ENCODE measurements around the gene TACC2.
A peak's percentile ranks its signal among the peaks of the same experiment; 100 is the strongest.
"Not testable (repeated sequence)": the region's sequence is repeated elsewhere in the genome, so short reads cannot be mapped to it uniquely, and the experiment has no call there.

Gene TACC2

DNA sequence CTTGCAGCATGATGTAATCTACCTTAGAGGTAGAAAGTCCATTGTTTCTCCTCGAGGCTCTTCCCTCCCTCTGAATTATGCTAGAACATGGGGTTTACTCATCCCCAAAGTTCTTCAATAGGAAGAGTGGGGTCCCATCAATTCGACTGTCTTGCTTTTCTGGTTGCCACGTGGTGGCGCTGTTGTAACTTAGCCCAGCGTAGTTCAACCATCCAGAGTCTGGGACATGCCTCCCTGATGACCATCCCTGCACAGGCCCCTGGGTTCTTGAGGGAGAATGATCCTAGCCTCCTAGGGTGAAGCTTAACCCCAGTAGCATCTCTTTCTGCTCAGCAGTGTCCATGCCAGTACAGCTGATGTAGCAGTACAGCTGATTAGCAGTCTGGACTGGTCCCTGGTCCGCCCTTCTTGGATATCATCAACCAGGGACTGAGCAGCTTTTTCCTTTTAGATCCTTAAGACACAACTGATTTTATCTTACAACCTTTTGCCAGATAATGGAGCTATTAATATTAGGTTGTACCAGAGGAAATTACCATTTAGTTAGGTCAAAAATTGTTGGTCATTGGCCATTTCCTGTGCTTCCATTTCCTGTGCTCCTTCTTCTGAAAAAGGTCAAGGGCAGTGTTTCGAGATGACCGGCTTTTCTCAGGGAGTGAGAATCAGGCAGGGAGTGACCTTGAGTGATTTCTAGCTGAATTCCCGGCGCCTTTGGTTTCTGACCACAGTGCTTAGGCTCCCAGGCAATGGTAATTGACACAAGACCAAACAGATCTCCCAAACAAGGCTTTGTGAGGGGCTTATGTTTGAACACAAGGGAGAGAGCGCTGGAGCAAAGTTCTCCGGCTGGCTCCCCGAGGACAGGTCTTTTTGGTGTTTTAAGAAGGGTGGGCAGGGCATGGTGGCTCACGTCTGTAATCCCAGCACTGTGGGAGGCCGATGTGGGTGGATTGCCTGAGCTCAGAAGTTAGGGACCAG, 65.4 kb downstream of the TACC2 start:
- Histone ChIP-seq H3K27me3 (ENCODE audit: control insufficient read depth in 2 of 2, insufficient read depth in 2 of 2, low read length in 2 of 2) (no peaks in the 10 kb centered on the region), H3K27ac (ENCODE audit: low read depth in 2 of 2, low read length in 2 of 2) (no peak overlapping the region), H3K9me3 (ENCODE audit: control insufficient read depth in 2 of 2, low read length in 2 of 2) (no peaks in the 10 kb centered on the region), H3K4me1 (ENCODE audit: control insufficient read depth in 2 of 2, insufficient read depth in 2 of 2, low read length in 2 of 2) (peaks cover 17 to 18% of the 10 kb centered on the region in 2 donors), H3K9ac (ENCODE audit: low read depth in 1 of 2, low read length in 2 of 2) (no peak overlapping the region), H3K4me3 (ENCODE audit: low read length in 2 of 2) (no peak overlapping the region), H3K36me3 (ENCODE audit: control insufficient read depth in 2 of 2, insufficient read depth in 2 of 2, low read length in 2 of 2) (peaks cover 0 to 3% of the 10 kb centered on the region in 2 donors)

DNA sequence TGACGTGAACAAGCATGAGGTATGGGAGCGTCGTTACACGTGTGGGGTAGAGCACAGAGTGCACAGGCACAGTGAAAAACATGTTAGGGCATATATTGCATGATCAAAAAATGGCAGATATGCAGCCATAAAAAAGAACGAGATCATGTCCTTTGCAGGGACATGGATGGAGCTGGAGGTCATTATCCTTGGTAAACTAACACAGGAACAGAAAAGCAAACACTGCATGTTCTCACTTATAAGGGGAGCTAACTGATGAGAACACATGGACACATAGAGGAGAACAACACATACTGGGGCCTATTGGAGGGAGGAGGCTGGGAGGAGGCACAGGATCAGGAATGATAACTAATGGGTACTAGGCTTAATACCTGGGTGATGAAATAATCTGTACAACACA, 66.3 kb downstream of the TACC2 start:
- H3K36me3 ChIP-seq (ENCODE audit: control insufficient read depth in 2 of 2, insufficient read depth in 2 of 2, low read length in 2 of 2) = peaks cover 0 to 3% of the 10 kb centered on the region in 2 donors
- H3K4me1 ChIP-seq (ENCODE audit: control insufficient read depth in 2 of 2, insufficient read depth in 2 of 2, low read length in 2 of 2) = peaks cover 19 to 22% of the 10 kb centered on the region in 2 donors
- no peak overlapping the region for H3K27ac ChIP-seq (ENCODE audit: low read depth in 2 of 2, low read length in 2 of 2)

DNA sequence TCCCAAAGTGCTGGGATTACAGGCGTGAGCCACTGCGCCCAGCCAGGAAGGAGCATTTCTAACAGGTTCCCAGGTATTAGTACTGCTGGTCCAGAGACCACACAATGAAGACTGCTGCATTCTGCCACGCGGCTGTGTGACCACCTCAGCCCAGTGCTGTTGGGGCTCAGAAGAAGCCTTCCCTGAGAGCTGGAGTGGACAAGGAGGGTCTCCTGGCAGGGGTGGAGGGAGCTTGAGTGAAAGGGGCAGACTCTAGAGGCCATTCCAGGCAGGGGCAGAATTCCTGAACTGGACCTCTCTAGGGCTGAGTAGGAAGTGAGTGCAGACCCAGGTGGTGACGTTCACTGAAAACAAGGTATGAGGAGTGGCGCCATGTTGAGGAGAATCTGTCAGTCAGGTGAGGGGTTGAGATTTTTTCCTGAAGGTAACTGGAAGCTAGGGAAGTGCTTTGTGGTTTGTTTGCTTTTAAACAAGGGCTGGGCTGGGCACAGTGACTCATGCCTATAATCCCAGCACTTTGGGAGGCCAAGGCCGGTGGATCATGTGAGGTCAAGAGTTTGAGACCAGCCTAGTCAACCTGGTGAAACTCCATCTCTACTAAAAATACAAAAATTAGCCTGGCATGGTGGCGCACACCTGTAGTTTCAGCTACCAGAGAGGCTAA, 67.6 kb downstream of the TACC2 start:
- peak overlapping the region in 1 of 2 donors; percentile 39 for H3K9ac ChIP-seq (ENCODE audit: low read depth in 1 of 2, low read length in 2 of 2)
- H3K4me3 ChIP-seq (ENCODE audit: low read length in 2 of 2) = peak overlapping the region in 1 of 2 donors; percentile 17
- peaks cover 0 to 3% of the 10 kb centered on the region in 2 donors for H3K36me3 ChIP-seq (ENCODE audit: control insufficient read depth in 2 of 2, insufficient read depth in 2 of 2, low read length in 2 of 2)
- peaks cover 14 to 20% of the 10 kb centered on the region in 2 donors for H3K4me1 ChIP-seq (ENCODE audit: control insufficient read depth in 2 of 2, insufficient read depth in 2 of 2, low read length in 2 of 2)
- no peaks in the 10 kb centered on the region for H3K9me3 ChIP-seq (ENCODE audit: control insufficient read depth in 2 of 2, low read length in 2 of 2)
- H3K27ac ChIP-seq (ENCODE audit: low read depth in 2 of 2, low read length in 2 of 2) = peak overlapping the region; percentile 84 to 85
- H3K27me3 ChIP-seq (ENCODE audit: control insufficient read depth in 2 of 2, insufficient read depth in 2 of 2, low read length in 2 of 2) = no peaks in the 10 kb centered on the region

More for the DNA sequence above, 66.3 kb downstream of the TACC2 start:
- H3K9me3 ChIP-seq (ENCODE audit: control insufficient read depth in 2 of 2, low read length in 2 of 2) = no peaks in the 10 kb centered on the region
- H3K4me3 ChIP-seq (ENCODE audit: low read length in 2 of 2) = no peak overlapping the region
- no peaks in the 10 kb centered on the region for H3K27me3 ChIP-seq (ENCODE audit: control insufficient read depth in 2 of 2, insufficient read depth in 2 of 2, low read length in 2 of 2)
- H3K9ac ChIP-seq (ENCODE audit: low read depth in 1 of 2, low read length in 2 of 2) = no peak overlapping the region

DNA sequence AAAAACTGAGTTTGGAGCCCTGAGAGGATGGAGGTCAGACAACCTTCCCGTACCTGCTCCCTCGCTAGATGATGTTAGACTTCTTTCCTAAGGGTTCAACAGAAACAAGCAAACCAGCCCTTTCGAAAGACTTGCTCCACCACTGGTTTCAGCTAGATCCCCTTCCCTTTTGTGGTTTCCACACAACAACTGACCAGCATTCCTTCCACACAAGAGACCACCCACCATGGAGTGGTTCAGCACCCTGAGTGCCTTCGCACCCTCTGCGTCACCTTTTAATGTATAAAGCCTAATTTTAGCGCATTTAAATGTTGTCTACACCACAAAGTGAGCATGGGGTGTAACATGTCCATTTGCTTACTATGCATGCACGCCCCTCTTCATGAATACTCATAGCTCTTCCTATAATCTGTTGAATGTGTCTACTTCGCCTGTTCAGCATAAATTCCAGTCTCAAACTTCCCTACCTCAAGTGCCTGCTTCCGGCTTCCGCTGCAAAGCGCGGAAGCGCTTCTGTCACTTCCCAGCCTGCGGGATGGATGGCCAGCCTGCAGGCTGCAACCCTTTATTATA, 69.0 kb downstream of the TACC2 start:
- Histone ChIP-seq H3K4me1 (ENCODE audit: control insufficient read depth in 2 of 2, insufficient read depth in 2 of 2, low read length in 2 of 2) (peaks cover 16 to 28% of the 10 kb centered on the region in 2 donors), H3K27ac (ENCODE audit: low read depth in 2 of 2, low read length in 2 of 2) (no peak overlapping the region), H3K36me3 (ENCODE audit: control insufficient read depth in 2 of 2, insufficient read depth in 2 of 2, low read length in 2 of 2) (peaks cover 0 to 3% of the 10 kb centered on the region in 2 donors), H3K4me3 (ENCODE audit: low read length in 2 of 2) (no peak overlapping the region), H3K27me3 (ENCODE audit: control insufficient read depth in 2 of 2, insufficient read depth in 2 of 2, low read length in 2 of 2) (no peaks in the 10 kb centered on the region), H3K9ac (ENCODE audit: low read depth in 1 of 2, low read length in 2 of 2) (no peak overlapping the region), H3K9me3 (ENCODE audit: control insufficient read depth in 2 of 2, low read length in 2 of 2) (no peaks in the 10 kb centered on the region)

DNA sequence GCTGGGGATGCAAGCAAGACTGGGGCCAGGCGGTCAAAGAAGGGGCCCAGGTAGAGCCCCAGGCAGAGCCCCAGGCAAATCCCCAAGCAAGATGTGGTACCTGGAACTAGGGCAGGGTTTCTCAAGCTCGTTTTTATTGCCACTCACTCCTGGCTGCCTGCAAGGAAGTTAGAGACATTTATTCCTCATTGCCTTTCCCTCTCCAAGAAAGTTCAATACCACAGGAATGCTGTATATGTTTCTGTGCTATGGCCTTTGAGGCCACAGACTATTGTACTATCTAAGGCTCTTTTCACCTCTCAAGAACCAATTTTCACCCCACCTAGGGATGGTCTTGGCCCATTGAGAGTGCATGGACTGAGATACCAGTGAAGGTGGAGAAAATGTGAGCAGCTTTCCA, 71.3 kb downstream of the TACC2 start:
- Histone ChIP-seq H3K27ac (ENCODE audit: low read depth in 2 of 2, low read length in 2 of 2) (peak overlapping the region; percentile 77 to 78), H3K9ac (ENCODE audit: low read depth in 1 of 2, low read length in 2 of 2) (peak overlapping the region in 1 of 2 donors; percentile 9), H3K4me1 (ENCODE audit: control insufficient read depth in 2 of 2, insufficient read depth in 2 of 2, low read length in 2 of 2) (peaks cover 17 to 35% of the 10 kb centered on the region in 2 donors), H3K36me3 (ENCODE audit: control insufficient read depth in 2 of 2, insufficient read depth in 2 of 2, low read length in 2 of 2) (no peaks in the 10 kb centered on the region), H3K4me3 (ENCODE audit: low read length in 2 of 2) (no peak overlapping the region), H3K27me3 (ENCODE audit: control insufficient read depth in 2 of 2, insufficient read depth in 2 of 2, low read length in 2 of 2) (no peaks in the 10 kb centered on the region), H3K9me3 (ENCODE audit: control insufficient read depth in 2 of 2, low read length in 2 of 2) (no peaks in the 10 kb centered on the region)

DNA sequence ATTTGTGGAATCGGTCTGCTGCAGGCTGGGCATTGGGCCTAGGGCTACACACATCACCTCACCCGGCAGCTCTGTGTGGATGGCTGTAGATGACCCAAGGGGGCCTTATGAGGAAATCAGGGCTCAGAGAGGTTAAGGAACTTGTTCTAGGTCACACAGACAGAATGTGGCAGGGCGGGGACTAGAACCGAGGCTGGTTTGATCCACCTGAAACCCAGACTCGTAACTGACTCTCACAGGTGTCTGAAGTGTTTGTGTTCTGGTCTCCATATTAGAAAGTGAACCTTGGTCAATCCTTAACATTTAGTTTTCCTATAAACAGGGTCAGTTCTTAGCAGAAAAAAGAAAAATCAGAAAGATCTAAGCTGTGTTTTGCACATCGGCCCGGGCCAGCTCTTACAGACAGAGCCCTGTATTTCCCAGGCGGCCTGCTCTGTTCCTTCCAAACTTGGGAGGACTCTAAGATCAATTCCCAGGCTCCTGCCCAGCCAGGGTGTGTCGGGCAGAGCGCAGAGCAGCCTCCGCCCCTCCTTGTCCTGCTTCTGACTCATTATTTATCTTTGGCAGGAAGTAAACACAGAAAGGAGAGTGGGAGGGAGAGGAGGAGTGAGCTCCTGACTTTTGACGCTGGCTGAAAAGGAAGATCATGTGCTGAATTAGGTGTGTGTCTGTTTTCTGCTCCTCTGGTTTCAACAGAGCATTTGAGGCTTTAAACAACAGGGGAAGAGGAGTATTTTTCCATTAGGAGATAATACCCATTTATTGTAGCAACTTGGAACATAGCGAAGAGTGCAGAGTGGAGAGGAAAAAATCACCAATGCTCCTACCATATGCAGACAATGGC, 74.1 kb downstream of the TACC2 start:
- no peaks in the 10 kb centered on the region for H3K36me3 ChIP-seq (ENCODE audit: control insufficient read depth in 2 of 2, insufficient read depth in 2 of 2, low read length in 2 of 2)
- H3K9ac ChIP-seq (ENCODE audit: low read depth in 1 of 2, low read length in 2 of 2) = peak overlapping the region; percentile 58 to 66
- H3K27ac ChIP-seq (ENCODE audit: low read depth in 2 of 2, low read length in 2 of 2) = peak overlapping the region; percentile 96 to 99
- H3K9me3 ChIP-seq (ENCODE audit: control insufficient read depth in 2 of 2, low read length in 2 of 2) = no peaks in the 10 kb centered on the region
- H3K4me3 ChIP-seq (ENCODE audit: low read length in 2 of 2) = peak overlapping the region; percentile 4 to 43
- H3K27me3 ChIP-seq (ENCODE audit: control insufficient read depth in 2 of 2, insufficient read depth in 2 of 2, low read length in 2 of 2) = no peaks in the 10 kb centered on the region
- H3K4me1 ChIP-seq (ENCODE audit: control insufficient read depth in 2 of 2, insufficient read depth in 2 of 2, low read length in 2 of 2) = peaks cover 12 to 26% of the 10 kb centered on the region in 2 donors

DNA sequence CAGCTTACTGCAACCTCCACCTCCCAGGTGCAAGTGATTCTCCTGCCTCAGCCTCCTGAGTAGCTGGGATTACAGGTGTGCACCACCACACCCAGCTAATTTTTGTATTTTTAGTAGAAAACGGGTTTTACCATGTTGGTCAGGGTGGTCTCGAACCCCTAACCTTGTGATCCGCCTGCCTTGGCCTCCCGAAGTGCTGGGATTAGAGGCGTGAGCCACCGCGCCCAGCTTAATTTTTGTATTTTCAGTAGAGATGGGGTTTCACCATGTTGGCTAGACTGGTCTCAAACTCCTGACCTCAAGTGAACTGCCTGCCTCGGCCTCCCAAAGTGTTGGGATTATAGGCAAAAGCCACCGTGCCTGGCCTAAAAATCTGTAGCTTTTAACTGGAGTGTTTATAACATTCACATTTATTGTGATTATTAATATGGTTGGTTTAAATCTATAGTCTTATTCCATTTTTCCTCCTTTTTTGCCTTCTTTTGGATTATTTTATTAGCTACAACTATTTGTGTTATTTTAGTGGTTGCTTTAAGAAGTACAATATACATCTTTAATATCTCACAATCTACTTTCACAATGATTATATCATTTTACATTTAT, 77.5 kb downstream of the TACC2 start:
- H3K4me1 ChIP-seq (ENCODE audit: control insufficient read depth in 2 of 2, insufficient read depth in 2 of 2, low read length in 2 of 2) = peaks cover 6 to 18% of the 10 kb centered on the region in 2 donors
- not testable (repeated sequence) for H3K27ac ChIP-seq (ENCODE audit: low read depth in 2 of 2, low read length in 2 of 2); H3K9me3 ChIP-seq (ENCODE audit: control insufficient read depth in 2 of 2, low read length in 2 of 2); H3K27me3 ChIP-seq (ENCODE audit: control insufficient read depth in 2 of 2, insufficient read depth in 2 of 2, low read length in 2 of 2); H3K4me3 ChIP-seq (ENCODE audit: low read length in 2 of 2); H3K9ac ChIP-seq (ENCODE audit: low read depth in 1 of 2, low read length in 2 of 2); H3K36me3 ChIP-seq (ENCODE audit: control insufficient read depth in 2 of 2, insufficient read depth in 2 of 2, low read length in 2 of 2)

DNA sequence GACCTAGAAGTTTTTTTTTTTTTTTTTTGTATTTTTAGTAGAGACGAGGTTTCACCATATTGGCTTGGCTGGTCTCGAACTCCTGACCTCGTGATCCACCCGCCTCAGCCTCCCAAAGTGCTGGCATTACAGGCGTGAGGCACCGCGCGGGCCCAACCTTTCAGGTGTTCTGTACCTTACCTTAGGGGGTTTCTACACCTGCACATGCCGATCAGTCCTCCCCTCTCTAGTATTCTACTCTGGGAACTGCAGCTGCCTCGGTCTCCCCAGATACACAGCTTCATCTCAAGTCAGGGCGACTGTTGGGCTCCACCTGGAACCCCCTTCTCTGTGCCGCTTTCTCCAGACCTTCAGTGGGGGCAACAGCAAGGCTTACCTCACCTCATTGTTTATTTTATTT, 79.9 kb downstream of the TACC2 start:
- Histone ChIP-seq H3K36me3 (ENCODE audit: control insufficient read depth in 2 of 2, insufficient read depth in 2 of 2, low read length in 2 of 2) (no peaks in the 10 kb centered on the region), H3K4me3 (ENCODE audit: low read length in 2 of 2) (no peak overlapping the region), H3K4me1 (ENCODE audit: control insufficient read depth in 2 of 2, insufficient read depth in 2 of 2, low read length in 2 of 2) (peaks cover 0 to 4% of the 10 kb centered on the region in 2 donors), H3K9ac (ENCODE audit: low read depth in 1 of 2, low read length in 2 of 2) (no peak overlapping the region), H3K9me3 (ENCODE audit: control insufficient read depth in 2 of 2, low read length in 2 of 2) (no peaks in the 10 kb centered on the region), H3K27ac (ENCODE audit: low read depth in 2 of 2, low read length in 2 of 2) (no peak overlapping the region), H3K27me3 (ENCODE audit: control insufficient read depth in 2 of 2, insufficient read depth in 2 of 2, low read length in 2 of 2) (no peaks in the 10 kb centered on the region)

DNA sequence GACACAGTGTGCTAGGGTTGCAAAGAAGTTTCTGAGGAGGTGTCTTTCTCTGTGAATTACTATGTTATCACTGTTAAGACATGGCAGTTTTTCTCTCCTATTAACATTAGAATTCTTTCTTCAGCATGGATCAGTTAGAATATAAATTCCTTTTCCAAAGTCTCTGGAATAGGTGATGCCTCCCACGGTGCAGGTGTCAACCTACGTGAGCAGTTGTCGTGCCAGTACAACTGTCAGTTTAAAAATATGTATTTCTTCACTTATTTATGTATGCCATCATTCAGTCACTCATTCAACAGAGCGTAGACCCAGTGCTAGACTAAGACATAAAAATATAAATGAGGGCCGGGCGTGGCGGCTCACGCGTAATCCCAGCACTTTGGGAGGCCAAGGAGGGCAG, 83.5 kb downstream of the TACC2 start:
- Histone ChIP-seq H3K27ac (ENCODE audit: low read depth in 2 of 2, low read length in 2 of 2) (no peak overlapping the region), H3K4me1 (ENCODE audit: control insufficient read depth in 2 of 2, insufficient read depth in 2 of 2, low read length in 2 of 2) (peaks cover 0 to 2% of the 10 kb centered on the region in 2 donors), H3K9me3 (ENCODE audit: control insufficient read depth in 2 of 2, low read length in 2 of 2) (no peaks in the 10 kb centered on the region), H3K9ac (ENCODE audit: low read depth in 1 of 2, low read length in 2 of 2) (no peak overlapping the region), H3K4me3 (ENCODE audit: low read length in 2 of 2) (no peak overlapping the region), H3K27me3 (ENCODE audit: control insufficient read depth in 2 of 2, insufficient read depth in 2 of 2, low read length in 2 of 2) (no peaks in the 10 kb centered on the region), H3K36me3 (ENCODE audit: control insufficient read depth in 2 of 2, insufficient read depth in 2 of 2, low read length in 2 of 2) (no peaks in the 10 kb centered on the region)
